Endothelial cell of umbilical vein (primary cell): Measurements from ENCODE around the gene YTHDF1.

Experiments
- EZH2 ChIP-seq: IDR thresholded peaks from 2 replicates; pipeline ENCODE4 v1.6.1; 2012; ENCODE audit warnings: borderline replicate concordance, low read depth, mild to moderate bottlenecking, moderate library complexity, low read length, inconsistent platforms; ENCODE audit not compliant: severe bottlenecking
- JUN ChIP-seq: IDR thresholded peaks from 2 replicates; pipeline ENCODE4 v1.6.1; 2011; ENCODE audit warnings: borderline replicate concordance, low read depth; ENCODE audit not compliant: insufficient read length, insufficient read depth
- POLR2A ChIP-seq: IDR thresholded peaks from 2 replicates; pipeline ENCODE4 v1.6.1; 2012; ENCODE audit warnings: low read depth, mild to moderate bottlenecking, control low read depth, low read length
- TF ChIP-seq, protein P1 (sequence below), 2 donors: IDR thresholded peaks; 1 replicate in 1 of 2; 2 replicates in 1 of 2; pipeline ENCODE4 v1.5.1; 2011; ENCODE audit warnings: low read length in 2 of 2, mild to moderate bottlenecking in 2 of 2, moderate library complexity in 2 of 2, control low read depth in 1 of 2, inconsistent platforms in 1 of 2, low read depth in 1 of 2; ENCODE audit not compliant: insufficient read depth in 1 of 2; ENCODE audit errors: extremely low read depth in 1 of 2

DNA sequence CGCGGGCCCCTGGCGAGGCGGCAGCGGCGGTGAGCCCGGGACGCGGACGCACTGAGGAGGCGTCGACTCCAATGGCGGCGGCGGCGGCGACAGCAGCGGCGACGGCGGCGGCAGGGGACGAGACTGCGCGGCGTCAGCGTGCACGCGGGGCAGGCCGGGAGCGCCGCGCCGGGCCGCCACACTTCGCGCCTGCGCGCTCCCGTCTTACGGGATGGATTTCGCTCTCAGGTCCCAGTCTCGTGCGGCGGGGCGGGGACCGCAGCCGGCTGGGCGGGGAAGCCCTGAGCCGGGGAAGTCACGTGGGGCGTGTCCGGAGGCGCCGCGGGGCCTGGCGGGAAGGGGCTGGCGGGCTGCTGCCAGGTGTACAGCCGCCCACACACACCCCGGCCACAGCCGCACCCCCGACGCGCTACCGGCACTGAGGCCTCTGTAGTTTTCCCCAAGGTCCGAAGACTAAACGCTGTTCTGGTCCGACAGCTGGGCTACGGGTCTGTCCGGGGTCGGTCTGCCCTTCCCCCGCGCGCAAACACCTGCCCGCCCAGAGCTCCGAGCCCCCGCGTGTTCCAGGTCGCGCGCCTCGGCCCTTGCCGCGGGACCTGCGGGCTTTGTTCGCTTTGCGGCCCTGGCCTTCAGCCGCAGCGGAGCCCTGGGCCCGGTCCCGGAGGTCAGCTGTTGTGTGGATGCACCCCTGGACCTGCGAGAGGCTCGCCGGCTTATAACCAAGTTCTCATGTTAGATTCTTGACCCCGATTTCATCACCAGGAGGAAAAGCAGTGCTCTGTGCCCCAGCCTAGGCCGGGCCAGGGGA is at the start of gene YTHDF1:
- no peak for TF ChIP-seq EZH2
- TF ChIP-seq, protein P1, sequence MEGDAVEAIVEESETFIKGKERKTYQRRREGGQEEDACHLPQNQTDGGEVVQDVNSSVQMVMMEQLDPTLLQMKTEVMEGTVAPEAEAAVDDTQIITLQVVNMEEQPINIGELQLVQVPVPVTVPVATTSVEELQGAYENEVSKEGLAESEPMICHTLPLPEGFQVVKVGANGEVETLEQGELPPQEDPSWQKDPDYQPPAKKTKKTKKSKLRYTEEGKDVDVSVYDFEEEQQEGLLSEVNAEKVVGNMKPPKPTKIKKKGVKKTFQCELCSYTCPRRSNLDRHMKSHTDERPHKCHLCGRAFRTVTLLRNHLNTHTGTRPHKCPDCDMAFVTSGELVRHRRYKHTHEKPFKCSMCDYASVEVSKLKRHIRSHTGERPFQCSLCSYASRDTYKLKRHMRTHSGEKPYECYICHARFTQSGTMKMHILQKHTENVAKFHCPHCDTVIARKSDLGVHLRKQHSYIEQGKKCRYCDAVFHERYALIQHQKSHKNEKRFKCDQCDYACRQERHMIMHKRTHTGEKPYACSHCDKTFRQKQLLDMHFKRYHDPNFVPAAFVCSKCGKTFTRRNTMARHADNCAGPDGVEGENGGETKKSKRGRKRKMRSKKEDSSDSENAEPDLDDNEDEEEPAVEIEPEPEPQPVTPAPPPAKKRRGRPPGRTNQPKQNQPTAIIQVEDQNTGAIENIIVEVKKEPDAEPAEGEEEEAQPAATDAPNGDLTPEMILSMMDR (IDR thresholded peaks at IDR 0.05; ENCODE audit: extremely low read depth in 1 of 2, insufficient read depth in 1 of 2, low read depth in 1 of 2, low read length in 2 of 2): no peak
- no peak for TF ChIP-seq JUN
- TF ChIP-seq POLR2A: peak; percentile 75
